CD4-positive, CD25-positive, alpha-beta regulatory T cell (primary cell): ENCODE results near the gene SNCAIP. TPM values are rescaled to one million over a fixed set of nuclear protein-coding genes. Genes with fewer than 3 reads are reported as not detected.

Experiments used
- ATAC-seq, 2 donors: fragments of 150-1000 bp; cut with Tn5 transposase; one replicate each; pipeline ENCODE4 v1.10.0; 2021; ENCODE audit warnings: low read depth in 2 of 2, moderate number of reproducible peaks in 2 of 2, moderate library complexity in 1 of 2
- DNase-seq, 3 donors: peaks; one replicate each; pipeline versions ENCODE4 v3.0.0 to v3.0.0-alpha.2; 2012 to 2022; ENCODE audit warnings: mixed read lengths in 1 of 3
- H3K27ac ChIP-seq: one replicate; pipeline ENCODE4 v1.7.0; 2013; ENCODE audit warnings: mild to moderate bottlenecking, low read length; ENCODE audit not compliant: insufficient read depth, poor library complexity, severe bottlenecking
- H3K27me3 ChIP-seq: one replicate; pipeline ENCODE4 v1.7.0; 2013; ENCODE audit warnings: low read length; ENCODE audit not compliant: control insufficient read depth, insufficient read depth
- H3K36me3 ChIP-seq: one replicate; pipeline ENCODE4 v1.7.0; 2013; ENCODE audit warnings: mild to moderate bottlenecking, low read length, moderate library complexity; ENCODE audit not compliant: control insufficient read depth, insufficient read depth
- H3K4me1 ChIP-seq: 2 replicates; pipeline ENCODE4 v1.7.0; 2013; ENCODE audit warnings: mild to moderate bottlenecking, low read length; ENCODE audit not compliant: insufficient read depth, control insufficient read depth, poor library complexity, severe bottlenecking
- H3K4me3 ChIP-seq: one replicate; pipeline ENCODE4 v1.7.0; 2013; ENCODE audit warnings: low read depth, mild to moderate bottlenecking, low read length, moderate library complexity
- H3K9me3 ChIP-seq, 2 experiments: 1 replicate in 1 of 2; 2 replicates in 1 of 2; pipeline ENCODE4 v1.7.0; 2013; ENCODE audit warnings: low read length in 2 of 2, mild to moderate bottlenecking in 1 of 2, moderate library complexity in 1 of 2; ENCODE audit not compliant: control insufficient read depth in 2 of 2
- H3K27ac Mint-ChIP-seq, 3 donors: one replicate each; pipeline ENCODE4 v1.8.0; 2020 to 2022; ENCODE audit warnings: mild to moderate bottlenecking in 3 of 3, mixed read lengths in 3 of 3, moderate library complexity in 2 of 3
- H3K27me3 Mint-ChIP-seq: one replicate; pipeline ENCODE4 v1.8.0; 2022; ENCODE audit warnings: mild to moderate bottlenecking, mixed read lengths
- H3K36me3 Mint-ChIP-seq: one replicate; pipeline ENCODE4 v1.8.0; 2020; ENCODE audit warnings: mixed read lengths
- H3K4me1 Mint-ChIP-seq, 4 donors: one replicate each; pipeline ENCODE4 v1.8.0; 2020 to 2022; ENCODE audit warnings: mixed read lengths in 4 of 4, mild to moderate bottlenecking in 1 of 4
- H3K4me3 Mint-ChIP-seq, 4 donors: one replicate each; pipeline ENCODE4 v1.8.0; 2020 to 2022; ENCODE audit warnings: mild to moderate bottlenecking in 4 of 4, mixed read lengths in 4 of 4, moderate library complexity in 3 of 4
- H3K9me3 Mint-ChIP-seq, 7 donors: one replicate each; pipeline ENCODE4 v1.8.0; 2020 to 2022; ENCODE audit warnings: mixed read lengths in 7 of 7, mild to moderate bottlenecking in 3 of 7, moderate library complexity in 2 of 7
- polyA plus RNA-seq, 4 donors: library from polyadenylated mRNA; unstranded; fragments of 300-500 nt; fragmentation: Illumina TruSeq; gene quantifications; one replicate each; pipeline ENCODE4 v1.2.3, GENCODE V29; 2021
- total RNA-seq: library from RNA; stranded (reverse); gene quantifications from one replicate; pipeline ENCODE4 v1.2.3, GENCODE V29; 2022

Gene SNCAIP
- total and polyA plus RNA-seq, 5 donors from 2014 or later = not detected

- H3K27me3 ChIP-seq = no peaks in the 10 kb centered on the region
- ATAC-seq = no peak
- DNase-seq = no peak
- Mint-ChIP-seq H3K27me3 (no peaks in the 10 kb centered on the region), H3K9me3 (peaks cover 0 to 2% (median 0%) of the 10 kb centered on the region in 7 donors), H3K4me1 (no peaks in the 10 kb centered on the region), H3K4me3 (no peak overlapping the region), H3K36me3 (no peaks in the 10 kb centered on the region), H3K27ac (no peak overlapping the region)
- H3K4me1 ChIP-seq = no peaks in the 10 kb centered on the region
- H3K36me3 ChIP-seq = no peaks in the 10 kb centered on the region
- H3K27ac ChIP-seq = no peak overlapping the region
- no peaks in the 10 kb centered on the region for H3K9me3 ChIP-seq
- no peak overlapping the region for H3K4me3 ChIP-seq
Observed at GRCh38 chr5:122501089-122501435, 189.0 kb downstream of the SNCAIP start.

- ATAC-seq (no peak), DNase-seq (no peak)
- H3K27ac Mint-ChIP-seq = no peak overlapping the region
- peaks cover 0 to 4% (median 0%) of the 10 kb centered on the region in 7 donors for H3K9me3 Mint-ChIP-seq
- no peak overlapping the region for H3K4me3 ChIP-seq
- H3K27me3 Mint-ChIP-seq = no peaks in the 10 kb centered on the region
- H3K36me3 Mint-ChIP-seq = no peaks in the 10 kb centered on the region
- no peaks in the 10 kb centered on the region for H3K36me3 ChIP-seq
- no peaks in the 10 kb centered on the region for H3K9me3 ChIP-seq
- H3K4me3 Mint-ChIP-seq = no peak overlapping the region
- no peaks in the 10 kb centered on the region for H3K4me1 Mint-ChIP-seq
- H3K27ac ChIP-seq = no peak overlapping the region
- no peaks in the 10 kb centered on the region for H3K4me1 ChIP-seq
- H3K27me3 ChIP-seq = no peaks in the 10 kb centered on the region
Observed at GRCh38 chr5:122507045-122507444, 195.0 kb downstream of the SNCAIP start.

- no peak for ATAC-seq
- Histone ChIP-seq H3K4me1 (no peaks in the 10 kb centered on the region), H3K36me3 (no peaks in the 10 kb centered on the region), H3K9me3 (no peaks in the 10 kb centered on the region), H3K27ac (no peak overlapping the region), H3K4me3 (no peak overlapping the region), H3K27me3 (no peaks in the 10 kb centered on the region)
- Mint-ChIP-seq H3K4me3 (no peak overlapping the region), H3K9me3 (peaks cover 0 to 4% (median 0%) of the 10 kb centered on the region in 7 donors), H3K4me1 (no peaks in the 10 kb centered on the region), H3K36me3 (no peaks in the 10 kb centered on the region), H3K27me3 (no peaks in the 10 kb centered on the region), H3K27ac (no peak overlapping the region)
- DNase-seq = no peak
Observed at GRCh38 chr5:122507581-122507980, 195.5 kb downstream of the SNCAIP start.

GRCh38 chr5:122508623-122509022 lies 196.6 kb downstream of the SNCAIP start:
- no peaks in the 10 kb centered on the region for H3K27me3 Mint-ChIP-seq

More at GRCh38 chr5:122508623-122509022, 196.6 kb downstream of the SNCAIP start:
- Mint-ChIP-seq H3K4me1 (no peaks in the 10 kb centered on the region), H3K36me3 (no peaks in the 10 kb centered on the region), H3K9me3 (peaks cover 0 to 5% (median 0%) of the 10 kb centered on the region in 7 donors), H3K4me3 (no peak overlapping the region), H3K27ac (no peak overlapping the region)
- Histone ChIP-seq H3K27ac (no peak overlapping the region), H3K9me3 (no peaks in the 10 kb centered on the region), H3K27me3 (no peaks in the 10 kb centered on the region), H3K4me3 (no peak overlapping the region), H3K4me1 (no peaks in the 10 kb centered on the region), H3K36me3 (no peaks in the 10 kb centered on the region)
- no peak for ATAC-seq
- no peak for DNase-seq

Other genes with a start within 250 kb of the SNCAIP start
- 0.25 TPM for gene LOX, start 234.0 kb upstream of the SNCAIP start, total RNA-seq
- under 1 TPM in 2 of 4 donors, not detected in 2; 0.02 TPM for gene LOX, start 234.0 kb upstream of the SNCAIP start, polyA plus RNA-seq
- 0.20 TPM for gene ZNF474, start 182.7 kb upstream of the SNCAIP start, total RNA-seq
- gene ZNF474, start 182.7 kb upstream of the SNCAIP start, polyA plus RNA-seq = under 1 TPM in 1 of 4 donors, not detected in 3; 0.14 TPM